Stimulated activated naive CD8-positive, alpha-beta T cell treated with anti-CD3 and anti-CD28 coated beads, Interleukin-15, amount 100 ng/mL, for 72 hours (primary cell): Measurements from ENCODE around the gene SEMA3D.

Source experiments
- ATAC-seq: fragments of 150-1000 bp; cut with Tn5 transposase; 2 replicates; pipeline ENCODE4 v1.10.0; 2021; ENCODE audit warnings: mild to moderate bottlenecking, moderate library complexity
- DNase-seq, 2 donors: peaks; one replicate each; pipeline ENCODE4 v3.0.0; 2021 to 2022
- H3K27ac Mint-ChIP-seq, 2 donors: one replicate each; pipeline ENCODE4 v1.8.0; 2022; ENCODE audit warnings: mild to moderate bottlenecking in 2 of 2, mixed read lengths in 2 of 2, moderate library complexity in 2 of 2
- H3K27me3 Mint-ChIP-seq: one replicate; pipeline ENCODE4 v1.8.0; 2022; ENCODE audit warnings: mixed read lengths
- H3K4me1 Mint-ChIP-seq: one replicate; pipeline ENCODE4 v1.8.0; 2022; ENCODE audit warnings: mild to moderate bottlenecking, mixed read lengths
- H3K4me3 Mint-ChIP-seq, 2 donors: one replicate each; pipeline ENCODE4 v1.8.0; 2022; ENCODE audit warnings: mild to moderate bottlenecking in 2 of 2, mixed read lengths in 2 of 2, moderate library complexity in 1 of 2
- H3K9me3 Mint-ChIP-seq, 2 donors: one replicate each; pipeline ENCODE4 v1.8.0; 2022; ENCODE audit warnings: mixed read lengths in 2 of 2

SEMA3D gene

DNA sequence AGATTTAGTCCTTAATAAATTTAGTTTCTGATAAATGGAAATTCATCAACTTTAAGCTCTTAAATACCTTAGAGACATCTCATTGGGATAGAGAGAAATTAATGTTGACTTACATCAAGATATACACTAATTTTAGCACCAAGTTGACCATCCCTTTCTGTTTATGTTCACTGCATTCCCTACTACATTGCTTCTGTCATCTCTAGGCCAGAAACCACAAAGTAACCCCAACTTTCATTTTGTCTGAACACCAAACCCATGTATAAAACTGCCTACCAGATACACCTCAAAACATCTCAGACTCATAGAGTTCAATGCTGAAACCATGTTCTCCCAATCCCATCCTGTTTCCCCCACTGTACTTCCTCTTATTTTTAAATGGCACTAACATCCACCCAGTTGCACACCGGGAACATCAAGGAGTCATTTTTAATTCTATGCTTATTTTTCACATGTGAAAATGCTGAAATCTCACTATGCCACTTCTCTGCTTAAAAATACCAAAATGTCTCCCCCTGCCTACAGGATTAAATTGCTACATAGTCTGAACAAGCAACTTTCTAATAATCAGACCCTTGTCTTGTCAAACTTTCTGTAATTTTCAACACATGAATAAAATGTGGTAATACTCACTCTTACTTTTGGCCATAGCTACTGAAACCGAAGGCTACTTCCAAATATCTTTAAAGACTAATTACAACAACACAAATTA lies 201.6 kb downstream of the SEMA3D start:
- no peak for DNase-seq
- no peaks in the 10 kb centered on the region for H3K4me1 Mint-ChIP-seq
- no peak overlapping the region for H3K27ac Mint-ChIP-seq
- H3K4me3 Mint-ChIP-seq = no peak overlapping the region
- H3K27me3 Mint-ChIP-seq = peaks cover 9% of the 10 kb centered on the region
- no peak for ATAC-seq
- H3K9me3 Mint-ChIP-seq = no peaks in the 10 kb centered on the region

DNA sequence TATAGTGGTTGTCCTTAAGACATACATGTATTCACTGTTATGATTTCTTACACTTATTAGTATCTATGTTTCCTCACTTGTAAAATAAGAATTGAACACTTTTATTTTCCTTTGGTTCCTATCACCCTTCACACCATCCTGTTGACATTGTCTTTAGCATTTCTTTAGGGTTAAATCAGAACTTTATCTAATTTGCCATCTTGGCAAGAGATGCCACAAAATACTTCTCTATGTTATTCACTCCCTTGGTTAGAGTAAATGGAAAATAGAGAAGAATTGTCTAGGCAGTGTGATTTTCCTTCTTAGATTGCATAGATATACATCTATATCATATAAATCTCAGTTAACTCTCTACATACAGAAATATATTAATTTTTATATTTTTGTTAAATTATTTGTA lies 204.7 kb downstream of the SEMA3D start:
- no peak for DNase-seq

DNA sequence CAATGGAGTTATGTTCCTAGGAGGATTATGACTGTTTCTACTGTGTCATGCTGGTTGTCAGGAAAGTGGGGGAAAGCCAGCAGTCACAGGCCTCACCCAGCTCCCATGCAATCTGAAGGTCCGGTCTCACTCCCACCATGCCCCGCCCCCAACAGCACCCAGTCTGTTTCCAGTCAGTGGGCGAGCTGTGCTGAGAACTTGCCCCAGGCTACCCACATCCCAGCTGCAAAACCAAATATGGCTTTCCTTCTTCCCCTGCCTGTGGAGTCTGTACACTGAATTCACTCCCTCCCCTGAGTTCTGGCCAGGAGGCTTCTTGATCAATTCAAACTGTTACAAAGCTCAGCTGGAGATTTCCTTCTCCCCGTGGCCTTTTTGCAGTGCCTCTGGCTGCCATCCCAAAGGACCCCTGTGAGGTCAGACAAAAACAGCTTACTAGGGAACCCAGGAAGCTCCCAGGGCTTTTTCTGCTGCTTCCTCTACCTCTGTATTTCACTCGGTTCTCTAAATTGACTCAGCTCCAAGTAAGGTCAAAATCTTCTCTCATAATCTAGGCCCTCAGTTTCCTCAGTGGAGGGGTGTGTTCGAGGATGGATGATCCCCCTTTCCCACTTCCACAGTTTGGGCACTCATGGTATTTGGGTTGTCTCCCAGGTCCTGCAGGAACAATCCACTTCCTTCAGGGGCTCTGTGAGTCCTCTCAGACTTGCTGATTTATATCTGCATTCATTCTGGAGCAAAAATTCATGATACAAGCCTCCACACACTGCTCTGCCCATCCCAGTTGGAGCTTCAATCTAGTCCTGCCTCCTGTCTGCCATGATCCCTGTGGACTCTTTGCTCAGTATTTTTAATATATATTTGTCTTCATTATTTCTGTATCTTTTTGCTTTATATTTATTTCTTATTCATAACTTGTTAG lies 205.5 kb downstream of the SEMA3D start:
- Mint-ChIP-seq H3K4me3 (no peak overlapping the region), H3K9me3 (no peaks in the 10 kb centered on the region), H3K27me3 (peaks cover 9% of the 10 kb centered on the region), H3K27ac (no peak overlapping the region), H3K4me1 (no peaks in the 10 kb centered on the region)
- DNase-seq (no peak), ATAC-seq (no peak)

More for the DNA sequence above, 204.7 kb downstream of the SEMA3D start:
- ATAC-seq = no peak
- H3K9me3 Mint-ChIP-seq = no peaks in the 10 kb centered on the region
- H3K27ac Mint-ChIP-seq = no peak overlapping the region
- H3K27me3 Mint-ChIP-seq = peaks cover 9% of the 10 kb centered on the region
- no peak overlapping the region for H3K4me3 Mint-ChIP-seq
- no peaks in the 10 kb centered on the region for H3K4me1 Mint-ChIP-seq

DNA sequence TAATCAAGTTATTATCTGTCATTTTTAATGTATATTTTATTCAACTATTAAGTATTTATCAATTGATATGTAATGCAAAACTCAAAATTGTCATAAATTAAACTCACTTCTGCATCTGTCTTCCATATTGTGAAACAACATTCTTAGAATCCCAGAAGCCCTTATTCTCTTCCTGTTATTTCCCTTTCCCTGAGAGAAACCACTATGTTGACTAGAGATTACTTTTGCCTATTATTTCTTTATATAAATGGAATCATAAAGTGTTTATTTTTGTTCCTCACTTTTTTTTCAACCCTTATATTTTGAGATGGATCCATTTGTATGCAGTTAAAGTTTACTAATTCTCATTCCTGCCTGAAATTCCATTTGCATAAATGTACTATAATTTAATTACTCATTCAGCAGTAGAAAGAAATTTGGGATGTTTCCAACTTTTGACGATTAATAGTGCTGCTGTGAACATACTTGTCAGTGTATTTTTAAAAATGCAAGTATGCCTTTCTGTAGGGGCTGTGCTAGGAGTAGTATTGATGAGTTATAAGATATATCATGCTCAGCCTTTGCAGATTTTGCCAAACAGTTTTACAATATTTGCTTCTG lies 211.2 kb downstream of the SEMA3D start:
- no peaks in the 10 kb centered on the region for H3K9me3 Mint-ChIP-seq
- H3K4me3 Mint-ChIP-seq = no peak overlapping the region
- ATAC-seq (no peak), DNase-seq (no peak)
- peaks cover 3% of the 10 kb centered on the region for H3K27me3 Mint-ChIP-seq
- H3K27ac Mint-ChIP-seq = no peak overlapping the region
- H3K4me1 Mint-ChIP-seq = no peaks in the 10 kb centered on the region

DNA sequence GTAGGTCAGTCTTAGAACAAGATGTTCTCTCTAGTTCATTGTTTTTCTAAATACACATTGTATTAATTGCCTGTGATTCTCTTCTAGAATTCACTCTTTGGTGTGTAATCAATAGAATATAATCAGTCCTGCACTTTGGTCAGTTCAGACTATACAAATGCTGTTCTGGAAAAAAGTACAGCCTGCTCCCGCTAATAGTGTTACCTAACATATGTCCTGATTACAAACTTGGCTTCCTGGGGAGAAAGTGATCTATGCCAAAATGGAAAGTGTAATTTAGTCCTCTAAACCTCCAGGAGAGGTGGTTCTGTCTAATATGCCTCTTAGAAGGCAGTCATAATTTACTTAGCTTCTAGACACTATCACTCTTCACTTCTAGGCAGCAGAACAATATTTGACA lies 215.5 kb downstream of the SEMA3D start:
- Mint-ChIP-seq H3K9me3 (no peaks in the 10 kb centered on the region), H3K27ac (no peak overlapping the region), H3K27me3 (no peaks in the 10 kb centered on the region)

DNA sequence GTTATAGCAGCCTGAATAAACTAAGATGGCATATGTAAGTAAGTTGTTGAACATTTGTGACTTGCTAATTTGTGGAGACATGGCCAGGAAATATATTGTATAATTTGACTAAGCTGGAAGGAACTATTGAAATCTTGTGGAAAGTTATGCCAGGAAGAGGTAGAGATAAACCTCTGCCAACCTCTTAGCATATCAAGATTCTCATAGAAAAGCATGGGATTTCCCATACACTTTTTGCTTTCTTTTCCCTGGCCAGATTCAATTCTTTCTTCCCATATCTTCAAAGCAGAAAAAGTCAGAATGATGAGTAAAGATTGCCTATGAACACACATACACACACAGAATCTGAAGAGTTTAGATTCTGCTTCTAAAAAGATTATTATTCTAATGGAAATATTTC lies 216.2 kb downstream of the SEMA3D start:
- ATAC-seq (no peak), DNase-seq (no peak)
- Mint-ChIP-seq H3K27ac (no peak overlapping the region), H3K9me3 (no peaks in the 10 kb centered on the region), H3K27me3 (no peaks in the 10 kb centered on the region), H3K4me3 (no peak overlapping the region), H3K4me1 (no peaks in the 10 kb centered on the region)

More for the DNA sequence above, 215.5 kb downstream of the SEMA3D start:
- no peak for ATAC-seq
- DNase-seq = no peak
- no peaks in the 10 kb centered on the region for H3K4me1 Mint-ChIP-seq
- no peak overlapping the region for H3K4me3 Mint-ChIP-seq

DNA sequence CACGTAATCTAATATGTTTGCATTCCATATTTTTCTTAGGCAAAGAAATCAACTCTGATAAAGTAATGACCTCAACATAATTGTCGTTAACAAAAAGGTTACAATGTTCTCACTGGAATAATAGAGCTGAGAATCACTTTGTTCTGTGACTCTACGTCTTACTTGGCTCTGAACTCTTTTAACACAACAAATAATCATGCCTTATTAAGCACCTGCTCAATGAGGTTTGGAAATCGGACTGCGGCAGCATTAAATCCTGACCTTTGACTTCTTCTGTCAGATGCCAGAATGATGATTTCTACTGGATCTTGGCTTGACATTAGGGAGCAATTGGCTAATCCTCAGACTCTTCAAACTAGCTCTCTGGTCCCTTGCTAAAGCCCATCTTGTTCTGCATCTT lies 233.6 kb downstream of the SEMA3D start:
- Mint-ChIP-seq H3K4me1 (no peaks in the 10 kb centered on the region), H3K27ac (no peak overlapping the region), H3K9me3 (no peaks in the 10 kb centered on the region), H3K4me3 (no peak overlapping the region), H3K27me3 (no peaks in the 10 kb centered on the region)
- DNase-seq = no peak
- ATAC-seq = no peak

DNA sequence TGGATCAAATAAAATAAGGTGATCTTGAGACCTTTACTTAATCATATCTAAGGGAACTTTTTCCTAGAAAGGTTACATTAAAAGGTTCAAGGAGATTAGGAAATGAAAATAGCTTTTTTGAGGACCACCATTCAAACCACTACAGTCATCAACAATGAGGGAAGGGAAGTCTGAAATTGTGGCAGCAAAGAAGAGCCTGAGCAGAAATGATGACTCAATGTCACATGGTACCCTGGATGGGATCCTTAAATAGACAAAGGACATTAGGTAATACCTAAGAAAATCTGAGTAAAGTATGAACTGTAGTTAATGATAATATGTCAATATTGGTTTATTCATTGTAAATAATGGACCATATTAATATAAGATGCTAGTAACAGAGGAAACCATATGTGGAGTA lies 236.0 kb downstream of the SEMA3D start:
- H3K4me3 Mint-ChIP-seq = no peak overlapping the region
- no peaks in the 10 kb centered on the region for H3K27me3 Mint-ChIP-seq
- DNase-seq = no peak
- no peak overlapping the region for H3K27ac Mint-ChIP-seq
- H3K4me1 Mint-ChIP-seq = no peaks in the 10 kb centered on the region
- ATAC-seq = no peak
- H3K9me3 Mint-ChIP-seq = no peaks in the 10 kb centered on the region

DNA sequence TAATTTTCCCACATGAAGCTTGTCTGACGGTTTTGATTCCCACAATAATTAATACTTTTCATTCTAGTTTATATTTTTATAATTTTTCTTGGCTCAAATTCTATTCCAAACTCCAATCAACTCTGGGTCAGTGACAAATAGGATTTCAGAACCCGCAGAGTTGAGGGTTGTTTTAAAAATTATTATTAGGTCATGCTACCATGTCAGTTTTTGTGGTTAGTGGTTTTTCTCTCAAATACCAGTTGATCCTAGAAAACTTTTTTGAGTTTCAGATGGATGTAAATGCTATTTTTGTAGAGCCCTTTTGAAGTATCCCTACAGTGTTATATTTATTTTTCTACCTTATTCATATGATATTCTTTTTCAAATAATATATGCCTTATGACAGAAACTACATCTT lies 237.4 kb downstream of the SEMA3D start:
- ATAC-seq (no peak), DNase-seq (no peak)
- Mint-ChIP-seq H3K9me3 (no peaks in the 10 kb centered on the region), H3K27ac (no peak overlapping the region), H3K27me3 (no peaks in the 10 kb centered on the region), H3K4me3 (no peak overlapping the region), H3K4me1 (no peaks in the 10 kb centered on the region)

DNA sequence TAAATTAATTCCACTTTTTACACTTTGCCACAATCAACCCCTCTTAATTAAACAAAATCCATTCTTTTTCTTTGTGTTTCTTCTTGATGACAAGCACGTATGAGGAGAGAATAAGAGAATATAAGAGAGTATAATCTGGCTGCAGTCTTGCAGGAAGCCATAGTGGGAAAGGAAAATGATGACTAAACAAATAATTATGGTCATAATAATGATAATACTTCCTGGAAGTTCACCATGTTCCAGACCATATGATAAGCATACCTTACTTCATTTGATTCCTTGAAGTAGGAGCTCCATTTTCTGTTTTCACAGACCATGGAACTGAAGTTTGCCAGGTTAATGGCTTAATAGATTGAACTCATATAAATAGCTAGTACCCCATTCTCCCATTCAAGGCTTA lies 237.8 kb downstream of the SEMA3D start:
- Mint-ChIP-seq H3K9me3 (no peaks in the 10 kb centered on the region), H3K4me3 (no peak overlapping the region), H3K27me3 (no peaks in the 10 kb centered on the region), H3K4me1 (no peaks in the 10 kb centered on the region), H3K27ac (no peak overlapping the region)
- no peak for ATAC-seq
- DNase-seq = no peak

DNA sequence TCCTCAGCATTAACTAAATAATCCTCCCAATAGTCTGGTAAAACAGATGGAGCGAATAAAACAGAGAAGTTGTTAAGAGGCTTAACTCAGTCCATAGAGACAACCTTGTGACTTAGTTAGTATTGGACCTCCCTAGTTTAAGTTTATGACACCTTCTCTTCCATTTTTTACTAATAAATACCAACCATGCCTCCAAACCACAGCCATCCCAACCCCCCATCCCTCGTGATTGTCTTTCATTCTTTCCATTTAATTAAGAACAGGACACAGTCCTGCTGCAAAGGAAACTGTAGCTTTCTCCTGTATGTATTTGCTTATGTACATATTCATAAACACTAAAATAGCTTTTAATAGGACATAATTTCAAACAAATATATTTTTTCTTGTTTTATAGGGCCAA lies 238.2 kb downstream of the SEMA3D start:
- no peak for ATAC-seq
- Mint-ChIP-seq H3K27me3 (no peaks in the 10 kb centered on the region), H3K27ac (no peak overlapping the region), H3K9me3 (no peaks in the 10 kb centered on the region), H3K4me1 (no peaks in the 10 kb centered on the region), H3K4me3 (no peak overlapping the region)
- DNase-seq = no peak

DNA sequence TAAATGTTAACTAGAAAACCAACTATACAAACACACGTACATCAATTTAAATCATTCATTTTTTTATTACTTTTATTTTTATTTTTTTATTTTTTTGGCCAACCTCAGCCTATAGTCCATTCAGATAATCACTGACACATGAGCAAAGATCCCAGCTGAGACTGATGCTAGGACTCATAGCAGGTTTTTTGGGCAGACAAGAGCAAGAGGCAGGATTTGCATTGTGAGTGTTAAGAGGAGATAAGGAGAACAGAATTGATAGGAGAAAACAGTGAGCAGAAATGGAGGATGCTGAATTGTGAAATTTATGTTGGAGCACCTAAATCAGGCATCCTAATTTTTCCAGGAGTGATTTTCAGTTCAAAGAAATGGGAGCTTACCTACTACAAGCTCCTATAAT lies 240.3 kb downstream of the SEMA3D start:
- Mint-ChIP-seq H3K4me3 (no peak overlapping the region), H3K27me3 (no peaks in the 10 kb centered on the region)

More for the DNA sequence above, 240.3 kb downstream of the SEMA3D start:
- Mint-ChIP-seq H3K9me3 (no peaks in the 10 kb centered on the region), H3K27ac (no peak overlapping the region), H3K4me1 (no peaks in the 10 kb centered on the region)
- DNase-seq (no peak), ATAC-seq (no peak)
